Adipocyte (in vitro differentiated cells): ENCODE results near the gene RPL41.

Experiments used
- DNase-seq: peaks from one replicate; pipeline ENCODE4 v3.0.0-alpha.2; 2015; ENCODE audit warnings: low read depth
- H3K27me3 ChIP-seq: replicated peaks from 2 replicates; pipeline ENCODE4 v1.7.0; 2013; ENCODE audit warnings: mild to moderate bottlenecking, low read length, moderate library complexity; ENCODE audit not compliant: control insufficient read depth, insufficient read depth
- H3K36me3 ChIP-seq: 2 replicates; pipeline ENCODE4 v1.7.0; 2013; ENCODE audit warnings: low read length, mild to moderate bottlenecking, moderate library complexity; ENCODE audit not compliant: control insufficient read depth, insufficient read depth, severe bottlenecking
- H3K4me1 ChIP-seq: 2 replicates; pipeline ENCODE4 v1.7.0; 2013; ENCODE audit warnings: mild to moderate bottlenecking, low read length, moderate library complexity; ENCODE audit not compliant: control insufficient read depth, insufficient read depth
- H3K4me3 ChIP-seq: 2 replicates; pipeline ENCODE4 v1.7.0; 2013; ENCODE audit warnings: mild to moderate bottlenecking, low read length, moderate library complexity
- H3K9ac ChIP-seq: 2 replicates; pipeline ENCODE4 v1.7.0; 2013; ENCODE audit warnings: mild to moderate bottlenecking, low read length, moderate library complexity
- H3K9me3 ChIP-seq: 2 replicates; pipeline ENCODE4 v1.7.0; 2013; ENCODE audit warnings: mild to moderate bottlenecking, low read length, moderate library complexity; ENCODE audit not compliant: control insufficient read depth

RPL41 gene

GRCh38 chr12:56119361-56119796, 2.9 kb downstream of the RPL41 start:
- peaks cover 23% of the 10 kb centered on the region for H3K36me3 ChIP-seq
- peaks cover 28% of the 10 kb centered on the region for H3K4me1 ChIP-seq
- H3K4me3 ChIP-seq: peak overlapping the region; percentile 94
- no peaks in the 10 kb centered on the region for H3K9me3 ChIP-seq
- peak; percentile 95 for DNase-seq
- H3K27me3 ChIP-seq: no peaks in the 10 kb centered on the region
- peak overlapping the region; percentile 97 for H3K9ac ChIP-seq

- H3K4me1 ChIP-seq: peaks cover 36% of the 10 kb centered on the region
- H3K27me3 ChIP-seq: no peaks in the 10 kb centered on the region
- H3K4me3 ChIP-seq: peak overlapping the region; percentile 51
- DNase-seq: no peak
- no peaks in the 10 kb centered on the region for H3K9me3 ChIP-seq
- peaks cover 23% of the 10 kb centered on the region for H3K36me3 ChIP-seq
- H3K9ac ChIP-seq: peak overlapping the region; percentile 97
These were observed 3.9 kb downstream of the RPL41 start for GRCh38 chr12:56120158-56120846.

DNA sequence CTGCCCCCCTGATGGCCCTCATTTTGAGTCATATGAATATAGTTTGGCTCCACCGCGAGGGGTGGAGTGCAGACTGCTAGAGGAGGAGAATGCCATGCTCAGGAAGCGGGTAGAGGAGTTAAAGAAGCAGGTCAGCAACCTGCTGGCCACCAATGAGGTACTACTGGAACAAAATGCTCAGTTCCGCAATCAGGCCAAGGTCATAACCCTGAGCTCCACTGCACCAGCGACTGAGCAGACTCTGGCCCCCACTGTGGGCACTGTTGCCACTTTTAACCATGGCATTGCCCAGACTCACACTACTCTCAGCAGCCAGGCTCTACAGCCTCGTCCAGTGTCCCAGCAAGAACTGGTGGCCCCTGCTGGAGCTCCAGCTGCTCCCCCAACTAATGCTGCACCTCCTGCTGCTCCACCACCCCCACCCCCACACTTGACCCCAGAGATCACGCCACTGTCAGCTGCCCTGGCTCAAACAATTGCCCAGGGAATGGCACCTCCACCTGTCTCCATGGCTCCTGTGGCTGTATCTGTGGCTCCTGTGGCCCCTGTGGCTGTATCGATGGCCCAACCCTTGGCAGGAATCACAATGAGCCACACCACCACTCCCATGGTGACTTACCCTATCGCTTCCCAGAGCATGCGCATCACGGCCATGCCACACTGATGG, 4.9 kb downstream of the RPL41 start:
- DNase-seq: no peak
- Histone ChIP-seq H3K4me1 (peaks cover 44% of the 10 kb centered on the region), H3K9ac (no peak overlapping the region), H3K4me3 (no peak overlapping the region), H3K27me3 (no peaks in the 10 kb centered on the region), H3K36me3 (peaks cover 23% of the 10 kb centered on the region), H3K9me3 (no peaks in the 10 kb centered on the region)

- no peak overlapping the region for H3K9ac ChIP-seq
- no peak for DNase-seq
- H3K27me3 ChIP-seq: no peaks in the 10 kb centered on the region
- no peaks in the 10 kb centered on the region for H3K9me3 ChIP-seq
- peaks cover 22% of the 10 kb centered on the region for H3K36me3 ChIP-seq
- no peak overlapping the region for H3K4me3 ChIP-seq
- peaks cover 57% of the 10 kb centered on the region for H3K4me1 ChIP-seq
These were observed 6.2 kb downstream of the RPL41 start for GRCh38 chr12:56122637-56123036.

GRCh38 chr12:56124133-56124532, 7.7 kb downstream of the RPL41 start:
- Histone ChIP-seq H3K36me3 (peaks cover 20% of the 10 kb centered on the region), H3K4me3 (no peak overlapping the region)

DNA sequence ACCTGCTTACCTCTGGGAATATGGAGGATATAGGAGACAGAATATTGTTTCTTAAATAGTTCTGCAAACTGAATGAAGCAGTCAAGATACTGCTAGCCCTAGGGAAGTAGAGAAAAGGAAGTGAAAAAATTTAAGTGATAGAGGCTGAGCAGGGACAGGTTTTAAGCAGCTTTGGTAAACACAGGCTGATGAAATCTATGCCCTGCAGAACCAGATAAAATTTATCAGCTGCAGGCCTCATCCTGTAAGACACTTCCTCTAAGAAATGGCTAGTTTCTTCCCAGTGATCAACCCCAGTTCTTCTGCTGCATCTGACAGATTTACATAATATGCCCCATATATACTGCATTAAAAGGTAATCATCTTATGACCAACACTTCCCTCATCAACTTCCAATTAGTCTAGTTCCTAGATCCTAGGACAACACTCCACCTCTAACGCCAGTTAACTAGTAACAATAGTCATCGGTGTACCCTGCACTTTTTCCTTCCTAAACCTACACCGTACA, 10.4 kb downstream of the RPL41 start:
- Histone ChIP-seq H3K27me3 (no peaks in the 10 kb centered on the region), H3K9ac (peak overlapping the region; percentile 83), H3K4me3 (peak overlapping the region; percentile 79), H3K9me3 (no peaks in the 10 kb centered on the region), H3K4me1 (peaks cover 45% of the 10 kb centered on the region), H3K36me3 (peaks cover 21% of the 10 kb centered on the region)
- DNase-seq: no peak

More at GRCh38 chr12:56124133-56124532, 7.7 kb downstream of the RPL41 start:
- H3K9ac ChIP-seq: no peak overlapping the region
- H3K27me3 ChIP-seq: no peaks in the 10 kb centered on the region
- H3K9me3 ChIP-seq: no peaks in the 10 kb centered on the region
- H3K4me1 ChIP-seq: peaks cover 47% of the 10 kb centered on the region
- DNase-seq: no peak

GRCh38 chr12:56127485-56127887, 11.1 kb downstream of the RPL41 start:
- DNase-seq: no peak
- no peaks in the 10 kb centered on the region for H3K9me3 ChIP-seq
- H3K9ac ChIP-seq: peak overlapping the region; percentile 83
- H3K27me3 ChIP-seq: no peaks in the 10 kb centered on the region
- peak overlapping the region; percentile 79 for H3K4me3 ChIP-seq
- H3K4me1 ChIP-seq: peaks cover 44% of the 10 kb centered on the region
- H3K36me3 ChIP-seq: peaks cover 23% of the 10 kb centered on the region

GRCh38 chr12:56127888-56128669, 11.6 kb downstream of the RPL41 start, which contains the start of gene ESYT1:
Gene ESYT1 (plus strand): TSS chr12:56128267. CDS start chr12:56128320, 53 bp downstream.
- Histone ChIP-seq H3K9me3 (no peaks in the 10 kb centered on the region), H3K4me1 (peaks cover 38% of the 10 kb centered on the region), H3K4me3 (peak within 1 kb of the TSS; percentile 96), H3K36me3 (peaks cover 28% of the 10 kb centered on the region), H3K9ac (peak within 1 kb of the TSS; percentile 98), H3K27me3 (no peaks in the 10 kb centered on the region)
- peak; percentile 100 for DNase-seq

GRCh38 chr12:56128670-56129205, 12.3 kb downstream of the RPL41 start:
- DNase-seq: peak; percentile 68
- H3K4me1 ChIP-seq: peaks cover 38% of the 10 kb centered on the region
- peaks cover 35% of the 10 kb centered on the region for H3K36me3 ChIP-seq
- peak overlapping the region; percentile 98 for H3K9ac ChIP-seq
- H3K9me3 ChIP-seq: no peaks in the 10 kb centered on the region
- no peaks in the 10 kb centered on the region for H3K27me3 ChIP-seq
- H3K4me3 ChIP-seq: peak overlapping the region; percentile 96

DNA sequence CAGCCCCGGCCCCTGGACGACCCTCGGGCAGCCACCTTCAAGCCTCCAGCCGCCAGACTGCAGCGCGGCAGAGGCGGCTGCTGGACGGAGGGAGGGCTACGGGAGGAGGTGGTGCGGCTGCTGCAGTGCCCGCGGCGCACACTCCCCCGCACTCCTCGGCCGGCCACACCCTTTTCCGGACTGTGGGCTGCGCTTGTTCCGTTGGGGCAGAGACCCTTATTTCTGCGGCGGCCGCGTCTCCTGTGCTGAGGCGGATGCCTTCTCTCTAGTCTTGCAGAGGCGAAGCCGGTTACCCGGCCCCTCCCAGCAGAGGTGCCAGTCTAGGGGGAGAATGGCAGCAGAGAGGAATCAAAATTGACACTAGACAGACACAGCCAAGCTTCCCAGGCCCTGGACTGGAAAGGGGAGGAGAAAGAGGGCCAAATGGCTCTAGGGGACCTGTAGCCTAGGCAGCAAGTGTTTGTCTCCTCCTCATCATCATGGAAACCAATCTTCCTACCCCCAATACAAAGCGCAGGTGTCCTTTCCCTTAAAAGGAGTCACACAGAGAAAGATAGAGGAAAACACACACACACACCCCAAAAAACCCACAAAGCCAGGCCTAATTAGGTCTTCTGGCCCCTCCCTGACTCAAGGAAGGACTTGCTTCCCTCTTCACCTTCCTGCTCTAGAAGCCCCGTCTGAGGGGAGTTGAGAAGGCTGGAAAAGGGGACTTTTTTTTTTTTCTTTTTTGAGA, 12.9 kb downstream of the RPL41 start:
- H3K9me3 ChIP-seq: no peaks in the 10 kb centered on the region
- H3K4me3 ChIP-seq: peak overlapping the region; percentile 96
- peaks cover 38% of the 10 kb centered on the region for H3K4me1 ChIP-seq
- peak; percentile 80 for DNase-seq
- no peaks in the 10 kb centered on the region for H3K27me3 ChIP-seq
- peak overlapping the region; percentile 98 for H3K9ac ChIP-seq
- peaks cover 41% of the 10 kb centered on the region for H3K36me3 ChIP-seq
